PFSK-1 (cell line): Measurements from ENCODE around the gene KRTAP5-7.

Source experiments
- POLR2AphosphoS5 ChIP-seq: IDR thresholded peaks from 2 replicates; pipeline ENCODE4 v1.6.1; 2012; ENCODE audit warnings: low read depth, mild to moderate bottlenecking, control low read depth, low read length, moderate library complexity
- REST ChIP-seq, 2 experiments: IDR thresholded peaks; 2 replicates each; pipeline versions ENCODE4 v1.6.1 to v1.8.0; 2011 to 2012; ENCODE audit warnings: low read depth in 2 of 2, low read length in 2 of 2, control low read depth in 1 of 2, inconsistent platforms in 1 of 2, mild to moderate bottlenecking in 1 of 2, moderate library complexity in 1 of 2; ENCODE audit not compliant: insufficient read depth in 1 of 2

GRCh38 chr11:71563406-71563805 lies 36.3 kb downstream of the KRTAP5-7 start:
- TF ChIP-seq POLR2AphosphoS5 (no peak), REST (IDR thresholded peaks at IDR 0.05; ENCODE audit: insufficient read depth in 1 of 2, low read depth in 2 of 2, low read length in 2 of 2) (no peak)
